Thyroid gland (tissue), 4 donors: ENCODE measurements around the gene FKBP15.

ENCODE experiments used
- POLR2A ChIP-seq, 2 donors: fragments of 450-650 bp; IDR thresholded peaks; one replicate each; pipeline ENCODE4 v1.6.1; 2017; ENCODE audit warnings: antibody characterized with exemption in 2 of 2, mild to moderate bottlenecking in 2 of 2, moderate library complexity in 1 of 2
- TF ChIP-seq, protein P1 (sequence below), 6 experiments: fragments of 200-600 bp in 3 of 6; fragments of 450-650 bp in 3 of 6; sonication (generic) in 3 of 6; IDR thresholded peaks; one replicate each; pipeline ENCODE4 v1.5.1; 2016 to 2019; ENCODE audit warnings: antibody characterized with exemption in 6 of 6, mild to moderate bottlenecking in 2 of 6, inconsistent platforms in 1 of 6, moderate library complexity in 1 of 6

- no peak for TF ChIP-seq POLR2A (IDR thresholded peaks at IDR 0.05)
- TF ChIP-seq, protein P1, sequence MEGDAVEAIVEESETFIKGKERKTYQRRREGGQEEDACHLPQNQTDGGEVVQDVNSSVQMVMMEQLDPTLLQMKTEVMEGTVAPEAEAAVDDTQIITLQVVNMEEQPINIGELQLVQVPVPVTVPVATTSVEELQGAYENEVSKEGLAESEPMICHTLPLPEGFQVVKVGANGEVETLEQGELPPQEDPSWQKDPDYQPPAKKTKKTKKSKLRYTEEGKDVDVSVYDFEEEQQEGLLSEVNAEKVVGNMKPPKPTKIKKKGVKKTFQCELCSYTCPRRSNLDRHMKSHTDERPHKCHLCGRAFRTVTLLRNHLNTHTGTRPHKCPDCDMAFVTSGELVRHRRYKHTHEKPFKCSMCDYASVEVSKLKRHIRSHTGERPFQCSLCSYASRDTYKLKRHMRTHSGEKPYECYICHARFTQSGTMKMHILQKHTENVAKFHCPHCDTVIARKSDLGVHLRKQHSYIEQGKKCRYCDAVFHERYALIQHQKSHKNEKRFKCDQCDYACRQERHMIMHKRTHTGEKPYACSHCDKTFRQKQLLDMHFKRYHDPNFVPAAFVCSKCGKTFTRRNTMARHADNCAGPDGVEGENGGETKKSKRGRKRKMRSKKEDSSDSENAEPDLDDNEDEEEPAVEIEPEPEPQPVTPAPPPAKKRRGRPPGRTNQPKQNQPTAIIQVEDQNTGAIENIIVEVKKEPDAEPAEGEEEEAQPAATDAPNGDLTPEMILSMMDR (IDR thresholded peaks at IDR 0.05), result no peak
These were observed 58.1 kb downstream of the FKBP15 start for GRCh38 chr9:113163001-113163400.
